Pancreas (tissue), 10 donors: ENCODE measurements around the gene ZNF585A. TPM values are rescaled to one million over a fixed set of nuclear protein-coding genes. Genes with fewer than 3 reads are reported as not detected.
"Not testable (repeated sequence)": the region's sequence is repeated elsewhere in the genome, so short reads cannot be mapped to it uniquely, and the experiment has no call there.

Experiments
- ATAC-seq, 4 donors: fragments of 200-7000 bp; cut with Tn5 transposase; one replicate each; pipeline versions ENCODE4 v1.8.0 to v1.9.1; 2020; ENCODE audit warnings: mild to moderate bottlenecking in 4 of 4, moderate library complexity in 4 of 4
- DNase-seq, 6 donors: peaks; one replicate each; pipeline ENCODE4 v3.0.0-alpha.2; 2020
- FAIRE-seq: peaks from 2 replicates; lab custom pipeline; 2012; peaks lifted over from hg19 to GRCh38; lab: Jason Lieb, UNC
- H3K27ac ChIP-seq, 4 donors: fragments of 200-600 bp; sonication (generic); 1 replicate in 3 of 4; 2 replicates in 1 of 4; pipeline versions ENCODE4 v1.5.0 to v1.8.0; 2020
- H3K27me3 ChIP-seq, 4 donors: fragments of 200-600 bp; one replicate each; pipeline ENCODE4 v1.8.0; 2021
- H3K36me3 ChIP-seq, 3 donors: fragments of 200-600 bp; sonication (generic) in 1 of 3; one replicate each; pipeline versions ENCODE4 v1.5.0 to v1.8.0; 2020 to 2021
- H3K4me1 ChIP-seq, 3 donors: fragments of 200-600 bp; one replicate each; pipeline ENCODE4 v1.8.0; 2021
- H3K4me3 ChIP-seq, 4 donors: fragments of 200-600 bp; sonication (generic) in 2 of 4; one replicate each; pipeline versions ENCODE4 v1.5.0 to v1.8.0; 2020 to 2021
- H3K9me3 ChIP-seq, 4 donors: fragments of 200-600 bp; one replicate each; pipeline ENCODE4 v1.8.0; 2021
- WGBS, 2 donors: extraction: QIAGEN DNeasy Blood & Tissue Kit; methylation state at CpG; one replicate each; pipeline ENCODE4 v1.1.7; 2013; 5-methylcytosine and 5-hydroxymethylcytosine counted together
- intact Hi-C, 3 donors: fragments of 100-400 bp; cut with DNase I; formaldehyde crosslinking; loops; one replicate each; pipeline versions ENCODE4 v1.11.1 to v1.14.2; 2022
- polyA plus RNA-seq, 2 donors: library from polyadenylated mRNA; stranded (reverse); fragments of 200-250 nt; gene quantifications; one replicate each; pipeline ENCODE4 v1.2.3, GENCODE V29; 2013
- total RNA-seq, 6 donors: library from RNA; stranded (reverse); fragmentation: NEBNext Ultra II Directional in 4 of 6; extraction: Animal tissue kit (Norgen Biotek cat#: 25700) in 4 of 6; gene quantifications; one replicate each; pipeline versions ENCODE4 v1.2.1 to v1.2.4, GENCODE V29; 2021 to 2023
- TF ChIP-seq, protein P1 (sequence below), 4 donors: fragments of 200-600 bp; sonication (generic) in 3 of 4; IDR thresholded peaks; one replicate each; pipeline versions ENCODE4 v1.5.0 to v1.8.0; 2021; ENCODE audit warnings: antibody characterized with exemption in 4 of 4
- donor health status: healthy with polysubstance abuse.
- donor health status: DM: no; HTN: no; CAD: no; lungs with moderate emphysema.
- donor health status: DM: no; HTN: no; CAD: no.
- donor health status: control.
- donor health status: control.
- donor health status: Bipolar disorder and iron deficiency.
- donor health status: DM: yes; HTN: yes; CAD: no.
- donor health status: DM: no; HTN: no; CAD: no.
- donor health status: DM: no; HTN: no; CAD: no.
- donor health status: DM: yes; HTN: yes; CAD: no.

ZNF585A gene
- total and polyA plus RNA-seq, 8 donors, result 1.9 to 13.0 (median 4.6) TPM

DNA sequence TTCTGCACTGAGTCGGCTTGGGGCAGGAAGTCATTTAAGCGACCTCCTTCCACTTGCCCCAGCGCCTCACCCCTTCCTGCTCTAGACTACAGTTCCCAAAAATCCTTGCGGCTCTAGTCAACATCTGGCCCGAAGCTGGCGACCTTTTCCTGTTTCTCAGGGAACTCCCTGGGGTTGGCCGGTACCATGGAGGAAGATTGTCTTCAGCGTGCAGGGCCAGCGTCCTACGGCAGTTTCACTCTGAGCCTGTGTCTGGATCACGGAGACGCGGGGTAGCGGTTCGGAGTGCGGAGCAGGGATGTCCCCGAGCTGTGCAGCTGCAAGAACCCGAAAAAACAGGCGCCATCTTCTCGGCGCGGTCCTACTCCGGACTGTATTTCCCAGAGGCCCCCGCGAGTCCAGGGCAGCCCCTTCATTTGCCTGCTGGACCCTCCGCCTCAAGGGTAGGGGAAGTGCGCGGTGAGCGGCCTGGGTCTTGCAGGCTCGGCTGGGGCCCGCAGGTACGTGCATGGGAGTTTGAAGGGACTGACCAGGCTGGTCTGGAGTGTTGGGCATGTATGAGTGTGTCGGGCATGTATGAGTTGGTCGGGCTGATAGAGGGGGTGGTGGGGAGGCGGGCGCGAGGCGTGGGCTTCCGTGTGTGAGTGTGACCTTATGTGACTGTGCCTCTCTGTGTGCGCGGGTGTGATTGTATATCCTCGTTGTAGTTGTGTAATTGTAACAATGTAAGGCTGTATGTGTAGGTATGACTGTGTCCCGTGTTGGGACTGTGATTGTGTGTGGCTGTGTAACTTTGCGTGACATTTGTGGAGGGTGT is 45.5 kb upstream of the ZNF585A start, which contains the start of gene ZNF383:
TSS of gene ZNF383 (plus strand) at position 440 of the 817 bp plus-strand sequence. CDS start 12,240 bp downstream, outside the sequence.
- no peaks in the 10 kb centered on the region for H3K27me3 ChIP-seq
- no peaks in the 10 kb centered on the region for H3K9me3 ChIP-seq
- H3K4me3 ChIP-seq, result peak within 1 kb of the TSS; percentile 76 to 92 (median 78)
- DNase-seq, result peak; percentile 86 to 95 (median 88)
- H3K27ac ChIP-seq, result peak within 1 kb of the TSS; percentile 77 to 97 (median 84)
- peaks cover 0 to 6% (median 0%) of the 10 kb centered on the region in 3 donors for H3K4me1 ChIP-seq
- TF ChIP-seq, protein P1, sequence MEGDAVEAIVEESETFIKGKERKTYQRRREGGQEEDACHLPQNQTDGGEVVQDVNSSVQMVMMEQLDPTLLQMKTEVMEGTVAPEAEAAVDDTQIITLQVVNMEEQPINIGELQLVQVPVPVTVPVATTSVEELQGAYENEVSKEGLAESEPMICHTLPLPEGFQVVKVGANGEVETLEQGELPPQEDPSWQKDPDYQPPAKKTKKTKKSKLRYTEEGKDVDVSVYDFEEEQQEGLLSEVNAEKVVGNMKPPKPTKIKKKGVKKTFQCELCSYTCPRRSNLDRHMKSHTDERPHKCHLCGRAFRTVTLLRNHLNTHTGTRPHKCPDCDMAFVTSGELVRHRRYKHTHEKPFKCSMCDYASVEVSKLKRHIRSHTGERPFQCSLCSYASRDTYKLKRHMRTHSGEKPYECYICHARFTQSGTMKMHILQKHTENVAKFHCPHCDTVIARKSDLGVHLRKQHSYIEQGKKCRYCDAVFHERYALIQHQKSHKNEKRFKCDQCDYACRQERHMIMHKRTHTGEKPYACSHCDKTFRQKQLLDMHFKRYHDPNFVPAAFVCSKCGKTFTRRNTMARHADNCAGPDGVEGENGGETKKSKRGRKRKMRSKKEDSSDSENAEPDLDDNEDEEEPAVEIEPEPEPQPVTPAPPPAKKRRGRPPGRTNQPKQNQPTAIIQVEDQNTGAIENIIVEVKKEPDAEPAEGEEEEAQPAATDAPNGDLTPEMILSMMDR (IDR thresholded peaks at IDR 0.05), result no peak
- no peak for FAIRE-seq
- peaks cover 0 to 7% (median 0%) of the 10 kb centered on the region in 3 donors for H3K36me3 ChIP-seq
- 0% methylated on average over 44 of the region's 44 CpGs for WGBS, 2 donors
- ATAC-seq, result peak; percentile 96 to 99 (median 98)
- intact Hi-C loops, result no loop called here

DNA sequence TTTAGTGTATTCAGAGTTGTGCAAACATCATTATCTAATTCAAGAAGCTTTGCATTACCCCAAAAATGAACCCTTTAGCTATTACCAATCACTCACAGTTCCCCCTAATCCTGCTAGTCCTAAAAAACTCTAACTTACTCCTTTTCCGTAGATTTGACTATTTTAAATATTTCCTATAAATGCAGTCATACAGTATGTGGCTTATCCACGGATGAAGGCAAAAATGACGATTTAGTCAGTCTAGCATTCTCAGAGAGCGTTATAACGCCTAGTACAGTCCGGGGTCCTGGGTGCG is 44.9 kb upstream of the ZNF585A start:
- intact Hi-C loops, result no loop called here
- TF ChIP-seq, protein P1 (IDR thresholded peaks at IDR 0.05), result no peak
- DNase-seq, result no peak
- Histone ChIP-seq H3K27ac (peak overlapping the region; percentile 77 to 97 (median 84)), H3K9me3 (no peaks in the 10 kb centered on the region), H3K27me3 (no peaks in the 10 kb centered on the region), H3K4me3 (peak overlapping the region; percentile 76 to 92 (median 78)), H3K36me3 (peaks cover 0 to 3% (median 0%) of the 10 kb centered on the region in 3 donors), H3K4me1 (peaks cover 0 to 6% (median 0%) of the 10 kb centered on the region in 3 donors)
- no peak for ATAC-seq
- no peak for FAIRE-seq
- WGBS, 2 donors, result 0 to 1% methylated on average over 7 of the region's 7 CpGs

DNA sequence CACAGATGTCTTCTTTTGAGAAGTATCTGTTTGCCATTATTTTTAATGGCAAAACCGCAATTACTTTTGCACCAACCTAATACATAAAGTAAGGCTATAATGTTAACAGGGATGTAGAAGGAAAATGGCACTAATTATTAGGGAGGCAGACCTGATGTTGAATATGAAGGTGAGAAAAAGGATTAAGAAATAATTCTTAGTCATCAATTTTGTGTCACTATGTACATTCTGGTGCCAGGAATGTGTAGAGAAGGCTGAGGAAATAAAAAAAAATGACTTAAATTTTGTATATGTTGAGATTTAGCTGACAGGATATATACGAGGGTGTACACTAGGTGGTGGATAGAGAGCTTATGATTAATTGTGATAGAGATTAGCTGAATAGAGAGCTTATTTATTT is 25.3 kb upstream of the ZNF585A start:
- 89 to 92% methylated on average over 2 of the region's 2 CpGs for WGBS, 2 donors
- no peak for ATAC-seq
- Histone ChIP-seq H3K9me3 (no peaks in the 10 kb centered on the region), H3K4me1 (no peaks in the 10 kb centered on the region), H3K27ac (no peak overlapping the region), H3K36me3 (peaks cover 0 to 31% (median 0%) of the 10 kb centered on the region in 3 donors), H3K4me3 (no peak overlapping the region), H3K27me3 (no peaks in the 10 kb centered on the region)
- TF ChIP-seq, protein P1 (IDR thresholded peaks at IDR 0.05), result no peak
- FAIRE-seq, result no peak
- intact Hi-C loops, result no loop called here
- no peak for DNase-seq

- H3K4me3 ChIP-seq, FAIRE-seq, H3K9me3 ChIP-seq, H3K27me3 ChIP-seq, intact Hi-C loops, H3K27ac ChIP-seq, H3K4me1 ChIP-seq, ATAC-seq, DNase-seq: not testable (repeated sequence)
- peaks cover 0 to 31% (median 0%) of the 10 kb centered on the region in 3 donors for H3K36me3 ChIP-seq
- WGBS, 2 donors, result 96% methylated on average over 5 of the region's 5 CpGs
These were observed 24.6 kb upstream of the ZNF585A start for GRCh38 chr19:37197115-37197514.

DNA sequence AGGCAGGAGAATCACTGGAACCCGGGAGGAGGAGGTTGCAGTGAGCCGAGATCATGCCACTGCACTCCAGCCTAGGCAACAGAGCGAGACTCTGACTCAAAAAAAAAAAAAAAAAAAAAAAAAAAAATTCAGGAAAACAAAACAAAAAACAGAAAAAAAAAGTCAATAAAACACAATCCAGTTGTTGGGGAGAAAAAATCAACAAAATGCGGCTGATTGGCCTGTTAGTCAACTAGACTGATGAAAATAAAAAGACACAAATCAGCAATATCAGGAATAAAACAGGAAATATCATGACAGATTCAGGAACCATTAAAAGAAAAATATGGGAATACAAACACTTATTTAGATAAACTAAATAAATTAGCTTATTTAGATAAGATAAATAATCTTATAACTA is 22.8 kb upstream of the ZNF585A start:
- H3K27ac ChIP-seq, H3K4me3 ChIP-seq, FAIRE-seq, H3K4me1 ChIP-seq, intact Hi-C loops, H3K9me3 ChIP-seq, H3K27me3 ChIP-seq, DNase-seq, ATAC-seq: not testable (repeated sequence)
- 96 to 98% methylated on average over 4 of the region's 4 CpGs for WGBS, 2 donors
- H3K36me3 ChIP-seq, result peaks cover 0 to 32% (median 3%) of the 10 kb centered on the region in 3 donors

DNA sequence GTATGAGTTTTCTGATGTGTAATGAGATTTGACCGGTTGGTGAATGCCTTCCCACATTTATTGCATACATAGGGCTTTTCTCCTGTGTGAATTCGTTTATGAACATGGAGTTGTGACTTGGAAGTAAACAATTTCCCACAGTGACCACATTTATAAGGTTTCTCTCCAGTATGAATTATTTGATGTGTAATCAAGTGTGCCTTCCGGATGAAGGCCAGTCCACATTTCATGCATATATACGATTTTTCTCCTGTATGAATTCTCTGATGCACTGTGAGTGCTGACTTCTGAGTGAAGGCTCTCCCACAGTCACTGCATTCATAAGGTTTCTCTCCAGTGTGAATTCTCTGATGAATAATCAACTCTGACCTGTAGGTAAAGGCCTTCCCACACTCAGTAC is 13.6 kb upstream of the ZNF585A start:
- H3K4me1 ChIP-seq, H3K4me3 ChIP-seq, DNase-seq, FAIRE-seq, H3K9me3 ChIP-seq, H3K27me3 ChIP-seq, ATAC-seq, intact Hi-C loops, H3K27ac ChIP-seq: not testable (repeated sequence)
- H3K36me3 ChIP-seq, result peaks cover 6 to 39% (median 12%) of the 10 kb centered on the region in 3 donors
- WGBS, 2 donors, result 90 to 92% methylated on average over 4 of the region's 4 CpGs
